ENCODE measurements around the gene ENKUR.
"Not testable (repeated sequence)": the region's sequence is repeated elsewhere in the genome, so short reads cannot be mapped to it uniquely, and the experiment has no call there.

The ENKUR gene

GRCh38 chr10:24974976-24975375 lies 41.0 kb downstream of the ENKUR start:
- TF ChIP-seq CTCF (conservative IDR thresholded peaks at IDR 0.05) = no peak
- no peak for TF ChIP-seq ZFX (IDR thresholded peaks at IDR 0.05)
- no peak overlapping the region for H3K27ac ChIP-seq

DNA sequence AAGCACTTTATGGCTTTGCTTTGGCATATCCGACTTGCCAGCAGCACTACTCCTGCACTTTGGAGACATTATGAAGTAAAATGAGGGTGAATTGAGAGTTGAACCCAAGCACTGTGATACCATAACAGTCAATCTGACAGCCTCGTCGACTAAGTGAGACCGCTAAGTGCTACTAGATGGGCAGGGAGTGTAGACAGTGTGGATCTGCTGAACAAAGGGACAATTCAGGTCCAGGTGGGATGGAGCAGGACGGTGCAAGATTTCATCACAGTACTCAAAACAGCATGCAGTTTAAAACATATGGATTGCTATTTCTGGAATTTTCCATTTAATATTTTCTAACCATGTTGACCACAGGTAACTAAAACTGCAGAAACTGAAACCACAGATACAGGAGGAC lies 42.8 kb downstream of the ENKUR start:
- no peak overlapping the region for H3K27ac ChIP-seq
- TF ChIP-seq CTCF (conservative IDR thresholded peaks at IDR 0.05) (no peak), ZFX (IDR thresholded peaks at IDR 0.05) (no peak)

- no peak for TF ChIP-seq ZFX (IDR thresholded peaks at IDR 0.05)
- TF ChIP-seq CTCF (conservative IDR thresholded peaks at IDR 0.05) = no peak
- H3K27ac ChIP-seq = no peak overlapping the region
Observed at GRCh38 chr10:24971374-24971773, 44.6 kb downstream of the ENKUR start.

DNA sequence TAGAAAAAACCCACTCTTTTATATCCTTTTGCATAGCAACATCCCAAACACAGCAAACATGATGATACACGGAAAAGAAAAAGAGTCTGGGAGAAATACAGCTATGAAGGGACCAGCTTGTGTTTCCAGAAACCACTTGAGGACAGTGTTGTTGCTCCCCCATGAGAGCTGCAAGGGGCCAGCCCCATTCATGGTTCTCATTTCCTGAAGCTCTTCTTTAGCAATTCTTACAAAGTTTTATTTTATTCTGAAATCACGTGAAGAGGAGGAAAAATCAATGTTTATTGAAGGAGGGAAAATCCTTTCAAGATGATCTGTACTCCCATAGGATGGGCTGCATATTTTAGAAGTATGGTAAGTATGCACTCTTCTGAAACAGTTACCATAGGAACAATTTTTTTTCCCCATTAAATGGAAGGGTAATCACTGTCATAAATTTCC lies 46.1 kb downstream of the ENKUR start:
- TF ChIP-seq ZFX (IDR thresholded peaks at IDR 0.05) (no peak), CTCF (conservative IDR thresholded peaks at IDR 0.05) (no peak)

GRCh38 chr10:24968951-24969350 lies 47.0 kb downstream of the ENKUR start:
- H3K27ac ChIP-seq = not testable (repeated sequence)

More for the DNA sequence above, 46.1 kb downstream of the ENKUR start:
- no peak overlapping the region for H3K27ac ChIP-seq

- no peak overlapping the region for H3K27ac ChIP-seq
- TF ChIP-seq ZFX (IDR thresholded peaks at IDR 0.05) (no peak), CTCF (conservative IDR thresholded peaks at IDR 0.05) (no peak)
Observed at GRCh38 chr10:24968349-24968748, 47.6 kb downstream of the ENKUR start.

DNA sequence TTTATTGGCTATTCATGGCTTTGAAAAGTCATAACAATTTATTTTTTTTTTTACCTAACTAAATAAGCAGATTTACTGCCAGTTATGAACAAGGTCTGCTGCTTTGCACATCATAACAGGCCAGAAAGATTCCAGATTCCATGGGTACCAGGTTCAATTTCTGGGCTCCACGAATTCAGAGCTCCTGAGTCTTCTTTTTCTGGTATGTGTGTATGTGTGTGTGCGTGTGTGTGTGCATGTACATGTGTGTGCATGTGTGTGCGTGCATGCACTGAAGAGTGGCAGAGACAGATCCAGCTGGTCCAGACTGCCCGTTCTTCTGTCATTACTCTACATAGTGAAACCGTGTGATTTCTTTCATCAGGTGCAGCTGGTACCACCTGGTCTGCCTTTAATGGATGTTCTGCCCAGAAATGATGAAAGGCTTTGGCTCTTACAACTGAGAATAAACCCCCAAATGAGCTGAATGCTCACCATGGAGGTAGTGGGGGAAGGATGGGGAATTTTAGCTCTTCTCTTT lies 48.9 kb downstream of the ENKUR start:
- TF ChIP-seq CTCF (conservative IDR thresholded peaks at IDR 0.05) (no peak), ZFX (IDR thresholded peaks at IDR 0.05) (no peak)
- no peak overlapping the region for H3K27ac ChIP-seq

DNA sequence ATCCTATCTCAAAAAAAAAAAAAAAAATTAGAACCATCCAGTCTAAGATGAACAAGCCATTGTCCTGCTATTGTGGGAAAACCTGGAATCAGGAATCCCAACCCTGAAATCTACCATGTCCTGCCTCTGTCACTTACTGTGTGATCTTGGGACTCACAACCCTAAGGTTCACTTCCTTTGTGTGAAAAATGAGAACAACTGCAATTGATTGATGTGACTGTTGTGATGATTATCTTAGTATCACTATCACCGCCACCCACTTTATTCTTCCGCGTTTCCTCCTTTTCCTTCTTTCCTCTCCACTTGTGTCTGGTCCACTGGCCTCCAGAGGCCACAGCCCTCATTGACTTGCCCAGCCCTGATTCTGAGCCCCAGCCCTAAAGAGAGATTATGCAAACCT lies 50.9 kb downstream of the ENKUR start:
- H3K27ac ChIP-seq = no peak overlapping the region
- TF ChIP-seq ZFX (IDR thresholded peaks at IDR 0.05) (no peak), CTCF (conservative IDR thresholded peaks at IDR 0.05) (no peak)

Data from C4-2B (cell line).